Measurements from ENCODE around the gene MFSD8.

- TF ChIP-seq CTCF (IDR thresholded peaks at IDR 0.05) (no peak), POLR2AphosphoS5 (IDR thresholded peaks at IDR 0.05) (no peak), POLR2A (IDR thresholded peaks at IDR 0.05) (no peak)
Observed at GRCh38 chr4:127968586-127968985, 3.6 kb upstream of the MFSD8 start.
